Measurements from ENCODE around the gene SLC19A2. TPM values are rescaled to one million over a fixed set of nuclear protein-coding genes. Genes with fewer than 3 reads are reported as not detected.

SLC19A2 gene
- total and polyA plus RNA-seq, 2 of the 8 experiments (the other 6 are each of a cell fraction or from before 2014, with no cell fraction given): 21.2 to 23.2 TPM

DNA sequence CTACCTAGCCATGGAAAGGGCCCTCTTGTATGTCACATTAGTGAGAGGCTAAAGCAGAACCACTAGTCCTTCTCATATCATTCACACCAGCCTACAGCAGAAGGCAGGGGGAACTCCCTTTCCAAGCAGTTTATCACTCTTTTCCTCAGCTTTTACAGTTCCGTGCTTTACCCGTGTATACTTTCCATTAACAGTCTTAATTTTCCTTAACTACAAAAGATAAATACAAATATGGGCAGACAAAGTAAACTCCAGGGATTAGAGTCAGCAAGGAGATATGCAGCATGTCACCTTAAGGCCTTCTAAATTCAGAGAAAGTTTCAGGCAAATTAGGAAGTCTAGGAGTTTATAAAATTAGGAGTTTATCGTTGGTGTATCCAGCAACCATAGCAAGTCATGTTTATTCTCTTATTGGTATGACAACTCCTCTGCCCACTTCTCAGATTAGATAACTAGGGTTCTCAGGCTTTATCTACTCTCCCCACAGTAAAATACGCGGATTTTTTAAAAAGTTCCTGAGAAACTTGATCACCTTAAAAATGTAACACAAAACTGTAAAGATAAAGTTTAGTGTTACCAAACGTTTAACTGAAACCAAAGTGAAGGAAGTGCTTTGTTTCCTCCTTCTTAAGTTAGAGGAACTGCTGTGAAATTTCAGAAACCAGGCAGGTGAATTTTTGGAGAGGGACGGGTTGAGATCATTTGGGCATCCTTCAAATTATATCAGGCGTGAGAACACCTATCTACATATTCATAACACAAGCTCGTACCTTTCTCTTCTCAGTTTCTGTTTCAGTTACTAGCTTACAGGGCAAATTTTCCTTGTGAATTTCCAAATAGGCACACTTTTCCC, 42.7 kb upstream of the SLC19A2 start (continued):
- TF ChIP-seq TCF12 (IDR thresholded peaks at IDR 0.05; ENCODE audit: low read depth, low read length) (no peak), GABPA (IDR thresholded peaks at IDR 0.05; ENCODE audit: borderline replicate concordance, insufficient read depth, low read length) (no peak), SP4 (IDR thresholded peaks at IDR 0.05; ENCODE audit: low read length) (no peak)
- TF ChIP-seq, protein P1, sequence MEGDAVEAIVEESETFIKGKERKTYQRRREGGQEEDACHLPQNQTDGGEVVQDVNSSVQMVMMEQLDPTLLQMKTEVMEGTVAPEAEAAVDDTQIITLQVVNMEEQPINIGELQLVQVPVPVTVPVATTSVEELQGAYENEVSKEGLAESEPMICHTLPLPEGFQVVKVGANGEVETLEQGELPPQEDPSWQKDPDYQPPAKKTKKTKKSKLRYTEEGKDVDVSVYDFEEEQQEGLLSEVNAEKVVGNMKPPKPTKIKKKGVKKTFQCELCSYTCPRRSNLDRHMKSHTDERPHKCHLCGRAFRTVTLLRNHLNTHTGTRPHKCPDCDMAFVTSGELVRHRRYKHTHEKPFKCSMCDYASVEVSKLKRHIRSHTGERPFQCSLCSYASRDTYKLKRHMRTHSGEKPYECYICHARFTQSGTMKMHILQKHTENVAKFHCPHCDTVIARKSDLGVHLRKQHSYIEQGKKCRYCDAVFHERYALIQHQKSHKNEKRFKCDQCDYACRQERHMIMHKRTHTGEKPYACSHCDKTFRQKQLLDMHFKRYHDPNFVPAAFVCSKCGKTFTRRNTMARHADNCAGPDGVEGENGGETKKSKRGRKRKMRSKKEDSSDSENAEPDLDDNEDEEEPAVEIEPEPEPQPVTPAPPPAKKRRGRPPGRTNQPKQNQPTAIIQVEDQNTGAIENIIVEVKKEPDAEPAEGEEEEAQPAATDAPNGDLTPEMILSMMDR (IDR thresholded peaks at IDR 0.05; ENCODE audit: control extremely low read depth in 1 of 3, insufficient read depth in 1 of 3, low read depth in 1 of 3, low read length in 3 of 3): no peak
- TF ChIP-seq, protein P2, sequence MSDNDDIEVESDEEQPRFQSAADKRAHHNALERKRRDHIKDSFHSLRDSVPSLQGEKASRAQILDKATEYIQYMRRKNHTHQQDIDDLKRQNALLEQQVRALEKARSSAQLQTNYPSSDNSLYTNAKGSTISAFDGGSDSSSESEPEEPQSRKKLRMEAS (IDR thresholded peaks at IDR 0.05): no peak
- TF ChIP-seq, protein P3, sequence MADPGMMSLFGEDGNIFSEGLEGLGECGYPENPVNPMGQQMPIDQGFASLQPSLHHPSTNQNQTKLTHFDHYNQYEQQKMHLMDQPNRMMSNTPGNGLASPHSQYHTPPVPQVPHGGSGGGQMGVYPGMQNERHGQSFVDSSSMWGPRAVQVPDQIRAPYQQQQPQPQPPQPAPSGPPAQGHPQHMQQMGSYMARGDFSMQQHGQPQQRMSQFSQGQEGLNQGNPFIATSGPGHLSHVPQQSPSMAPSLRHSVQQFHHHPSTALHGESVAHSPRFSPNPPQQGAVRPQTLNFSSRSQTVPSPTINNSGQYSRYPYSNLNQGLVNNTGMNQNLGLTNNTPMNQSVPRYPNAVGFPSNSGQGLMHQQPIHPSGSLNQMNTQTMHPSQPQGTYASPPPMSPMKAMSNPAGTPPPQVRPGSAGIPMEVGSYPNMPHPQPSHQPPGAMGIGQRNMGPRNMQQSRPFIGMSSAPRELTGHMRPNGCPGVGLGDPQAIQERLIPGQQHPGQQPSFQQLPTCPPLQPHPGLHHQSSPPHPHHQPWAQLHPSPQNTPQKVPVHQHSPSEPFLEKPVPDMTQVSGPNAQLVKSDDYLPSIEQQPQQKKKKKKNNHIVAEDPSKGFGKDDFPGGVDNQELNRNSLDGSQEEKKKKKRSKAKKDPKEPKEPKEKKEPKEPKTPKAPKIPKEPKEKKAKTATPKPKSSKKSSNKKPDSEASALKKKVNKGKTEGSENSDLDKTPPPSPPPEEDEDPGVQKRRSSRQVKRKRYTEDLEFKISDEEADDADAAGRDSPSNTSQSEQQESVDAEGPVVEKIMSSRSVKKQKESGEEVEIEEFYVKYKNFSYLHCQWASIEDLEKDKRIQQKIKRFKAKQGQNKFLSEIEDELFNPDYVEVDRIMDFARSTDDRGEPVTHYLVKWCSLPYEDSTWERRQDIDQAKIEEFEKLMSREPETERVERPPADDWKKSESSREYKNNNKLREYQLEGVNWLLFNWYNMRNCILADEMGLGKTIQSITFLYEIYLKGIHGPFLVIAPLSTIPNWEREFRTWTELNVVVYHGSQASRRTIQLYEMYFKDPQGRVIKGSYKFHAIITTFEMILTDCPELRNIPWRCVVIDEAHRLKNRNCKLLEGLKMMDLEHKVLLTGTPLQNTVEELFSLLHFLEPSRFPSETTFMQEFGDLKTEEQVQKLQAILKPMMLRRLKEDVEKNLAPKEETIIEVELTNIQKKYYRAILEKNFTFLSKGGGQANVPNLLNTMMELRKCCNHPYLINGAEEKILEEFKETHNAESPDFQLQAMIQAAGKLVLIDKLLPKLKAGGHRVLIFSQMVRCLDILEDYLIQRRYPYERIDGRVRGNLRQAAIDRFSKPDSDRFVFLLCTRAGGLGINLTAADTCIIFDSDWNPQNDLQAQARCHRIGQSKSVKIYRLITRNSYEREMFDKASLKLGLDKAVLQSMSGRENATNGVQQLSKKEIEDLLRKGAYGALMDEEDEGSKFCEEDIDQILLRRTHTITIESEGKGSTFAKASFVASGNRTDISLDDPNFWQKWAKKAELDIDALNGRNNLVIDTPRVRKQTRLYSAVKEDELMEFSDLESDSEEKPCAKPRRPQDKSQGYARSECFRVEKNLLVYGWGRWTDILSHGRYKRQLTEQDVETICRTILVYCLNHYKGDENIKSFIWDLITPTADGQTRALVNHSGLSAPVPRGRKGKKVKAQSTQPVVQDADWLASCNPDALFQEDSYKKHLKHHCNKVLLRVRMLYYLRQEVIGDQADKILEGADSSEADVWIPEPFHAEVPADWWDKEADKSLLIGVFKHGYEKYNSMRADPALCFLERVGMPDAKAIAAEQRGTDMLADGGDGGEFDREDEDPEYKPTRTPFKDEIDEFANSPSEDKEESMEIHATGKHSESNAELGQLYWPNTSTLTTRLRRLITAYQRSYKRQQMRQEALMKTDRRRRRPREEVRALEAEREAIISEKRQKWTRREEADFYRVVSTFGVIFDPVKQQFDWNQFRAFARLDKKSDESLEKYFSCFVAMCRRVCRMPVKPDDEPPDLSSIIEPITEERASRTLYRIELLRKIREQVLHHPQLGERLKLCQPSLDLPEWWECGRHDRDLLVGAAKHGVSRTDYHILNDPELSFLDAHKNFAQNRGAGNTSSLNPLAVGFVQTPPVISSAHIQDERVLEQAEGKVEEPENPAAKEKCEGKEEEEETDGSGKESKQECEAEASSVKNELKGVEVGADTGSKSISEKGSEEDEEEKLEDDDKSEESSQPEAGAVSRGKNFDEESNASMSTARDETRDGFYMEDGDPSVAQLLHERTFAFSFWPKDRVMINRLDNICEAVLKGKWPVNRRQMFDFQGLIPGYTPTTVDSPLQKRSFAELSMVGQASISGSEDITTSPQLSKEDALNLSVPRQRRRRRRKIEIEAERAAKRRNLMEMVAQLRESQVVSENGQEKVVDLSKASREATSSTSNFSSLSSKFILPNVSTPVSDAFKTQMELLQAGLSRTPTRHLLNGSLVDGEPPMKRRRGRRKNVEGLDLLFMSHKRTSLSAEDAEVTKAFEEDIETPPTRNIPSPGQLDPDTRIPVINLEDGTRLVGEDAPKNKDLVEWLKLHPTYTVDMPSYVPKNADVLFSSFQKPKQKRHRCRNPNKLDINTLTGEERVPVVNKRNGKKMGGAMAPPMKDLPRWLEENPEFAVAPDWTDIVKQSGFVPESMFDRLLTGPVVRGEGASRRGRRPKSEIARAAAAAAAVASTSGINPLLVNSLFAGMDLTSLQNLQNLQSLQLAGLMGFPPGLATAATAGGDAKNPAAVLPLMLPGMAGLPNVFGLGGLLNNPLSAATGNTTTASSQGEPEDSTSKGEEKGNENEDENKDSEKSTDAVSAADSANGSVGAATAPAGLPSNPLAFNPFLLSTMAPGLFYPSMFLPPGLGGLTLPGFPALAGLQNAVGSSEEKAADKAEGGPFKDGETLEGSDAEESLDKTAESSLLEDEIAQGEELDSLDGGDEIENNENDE (IDR thresholded peaks at IDR 0.05; ENCODE audit: insufficient replicate concordance, low read length): no peak

Data from H1 (cell line).